Activated T-cell treated with anti-CD3 and anti-CD28 coated beads for 1 hour (primary cell): ENCODE data around the gene PRKG1.
"Not testable (repeated sequence)": the region's sequence is repeated elsewhere in the genome, so short reads cannot be mapped to it uniquely, and the experiment has no call there.

Source experiments
- DNase-seq: peaks from one replicate; pipeline ENCODE4 v3.0.0-alpha.2; 2020; ENCODE audit warnings: low read depth

PRKG1 gene

GRCh38 chr10:51700228-51700817 lies 626.0 kb downstream of the PRKG1 start:
- no peak for DNase-seq

- no peak for DNase-seq
These were observed 631.5 kb downstream of the PRKG1 start for GRCh38 chr10:51705774-51706173.

- DNase-seq: no peak
These were observed 631.9 kb downstream of the PRKG1 start for GRCh38 chr10:51706225-51706624.

- no peak for DNase-seq
These were observed 633.1 kb downstream of the PRKG1 start for GRCh38 chr10:51707392-51707791.

- no peak for DNase-seq
These were observed 633.6 kb downstream of the PRKG1 start for GRCh38 chr10:51707821-51708424.

- no peak for DNase-seq
These were observed 634.3 kb downstream of the PRKG1 start for GRCh38 chr10:51708609-51709008.

- no peak for DNase-seq
These were observed 635.2 kb downstream of the PRKG1 start for GRCh38 chr10:51709324-51709972.

GRCh38 chr10:51711519-51711891 lies 637.2 kb downstream of the PRKG1 start:
- DNase-seq: no peak

GRCh38 chr10:51716981-51717380 lies 642.7 kb downstream of the PRKG1 start:
- DNase-seq: no peak

GRCh38 chr10:51718804-51719291 lies 644.6 kb downstream of the PRKG1 start:
- no peak for DNase-seq

- DNase-seq: no peak
These were observed 649.8 kb downstream of the PRKG1 start for GRCh38 chr10:51724038-51724437.

GRCh38 chr10:51729822-51730555 lies 655.7 kb downstream of the PRKG1 start:
- DNase-seq: no peak

- no peak for DNase-seq
These were observed 658.8 kb downstream of the PRKG1 start for GRCh38 chr10:51733057-51733456.

GRCh38 chr10:51743146-51743545 lies 668.9 kb downstream of the PRKG1 start:
- DNase-seq: no peak

- DNase-seq: no peak
These were observed 670.1 kb downstream of the PRKG1 start for GRCh38 chr10:51744235-51745000.

- DNase-seq: no peak
These were observed 671.1 kb downstream of the PRKG1 start for GRCh38 chr10:51745397-51745796.

- DNase-seq: no peak
These were observed 672.9 kb downstream of the PRKG1 start for GRCh38 chr10:51747216-51747615.

GRCh38 chr10:51748959-51749358 lies 674.7 kb downstream of the PRKG1 start:
- DNase-seq: no peak

- DNase-seq: no peak
These were observed 684.1 kb downstream of the PRKG1 start for GRCh38 chr10:51758366-51758765.

GRCh38 chr10:51758838-51759237 lies 684.6 kb downstream of the PRKG1 start:
- not testable (repeated sequence) for DNase-seq

GRCh38 chr10:51759896-51760534 lies 685.7 kb downstream of the PRKG1 start:
- DNase-seq: no peak
